ENCODE measurements around the gene ZBTB7C.

The ZBTB7C gene

DNA sequence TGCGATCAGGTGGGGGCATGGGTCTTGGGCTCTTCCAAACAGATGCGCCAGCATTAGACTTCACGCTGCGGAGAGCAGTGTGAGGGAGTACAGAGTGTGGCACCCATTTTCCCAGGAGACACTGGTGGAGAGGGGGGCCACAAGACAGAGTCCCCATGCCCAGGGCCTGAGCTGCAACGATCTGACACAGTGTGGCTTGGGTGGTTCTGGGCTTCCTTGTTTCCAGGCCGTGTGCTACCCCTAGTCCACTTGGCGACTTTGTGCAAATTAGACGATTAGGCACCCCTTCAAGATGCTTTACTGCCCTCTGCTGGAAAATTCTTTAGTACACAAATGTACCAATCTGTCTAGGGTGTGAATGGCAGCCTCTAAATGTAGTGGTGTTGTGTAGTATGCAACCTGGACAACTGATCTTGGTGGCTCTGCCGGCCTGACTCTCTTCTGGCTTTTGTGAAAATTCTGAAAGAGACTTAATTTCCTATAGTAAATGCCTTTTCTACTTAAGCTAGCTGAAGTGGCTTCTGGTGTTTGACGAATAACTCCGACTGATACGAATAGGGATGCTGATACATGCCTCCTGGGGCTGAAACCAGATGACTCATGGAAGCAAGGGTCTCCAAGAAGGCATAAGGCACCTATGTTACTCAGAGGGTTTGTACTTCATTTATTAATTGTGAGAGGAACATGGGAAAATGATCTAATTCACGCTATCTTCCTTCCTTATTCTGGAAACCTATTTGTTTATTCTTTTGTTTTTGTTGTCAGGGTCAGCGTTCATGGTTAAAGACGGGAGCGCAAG, 386.5 kb downstream of the ZBTB7C start:
- no peak for DNase-seq (ENCODE audit: low read depth)

GRCh38 chr18:48022021-48022420, 387.2 kb downstream of the ZBTB7C start:
- DNase-seq (ENCODE audit: low read depth) = no peak

GRCh38 chr18:48021273-48021914, 387.8 kb downstream of the ZBTB7C start:
- no peak for DNase-seq (ENCODE audit: low read depth)

DNA sequence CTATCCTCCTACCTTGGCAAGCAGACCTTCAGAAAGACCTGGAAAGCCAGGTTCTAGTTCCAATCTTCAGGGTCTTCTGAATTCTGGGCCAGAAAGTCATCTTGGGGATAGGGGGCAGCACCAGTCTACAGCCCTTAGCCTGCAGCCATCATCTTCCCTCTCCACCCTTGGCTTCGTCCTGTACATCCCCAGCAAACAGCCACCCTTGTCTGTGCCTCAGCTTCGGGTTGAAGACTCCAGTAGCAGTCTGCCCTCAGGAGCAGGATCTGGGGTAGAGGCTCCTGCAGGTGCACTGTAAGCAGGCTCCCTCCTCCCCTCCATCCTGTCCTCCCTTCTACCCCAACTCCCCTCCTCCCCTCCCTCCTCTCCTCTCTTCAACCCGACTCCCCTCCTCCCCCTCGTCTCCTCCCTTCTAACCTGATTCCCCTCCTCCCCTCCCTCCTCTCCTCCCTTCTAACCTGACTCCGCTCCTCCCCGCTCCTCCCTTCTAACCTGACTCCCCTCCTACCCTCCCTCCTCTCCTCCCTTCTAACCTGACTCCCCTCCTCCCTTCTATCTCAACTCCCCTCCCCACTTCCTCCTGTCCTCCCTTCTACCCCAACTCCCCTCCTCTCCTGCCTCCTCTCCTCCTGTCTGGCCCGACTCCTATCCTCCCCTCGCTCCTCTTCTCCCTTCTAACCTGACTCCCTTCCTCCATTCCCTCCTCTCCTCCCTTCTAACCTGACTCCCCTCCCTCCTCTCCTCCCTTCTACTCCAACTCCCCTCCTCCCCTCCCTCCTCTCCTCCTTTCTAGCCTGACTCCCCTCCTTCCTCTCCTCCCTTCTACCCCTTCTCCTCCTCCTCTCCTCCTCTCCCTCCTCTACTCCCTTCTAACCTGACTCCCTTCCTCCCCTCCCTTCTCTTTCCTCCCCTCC, 388.6 kb downstream of the ZBTB7C start:
- no peak for DNase-seq (ENCODE audit: low read depth)

GRCh38 chr18:48019557-48020325, 389.4 kb downstream of the ZBTB7C start:
- DNase-seq (ENCODE audit: low read depth) = no peak

- no peak for DNase-seq (ENCODE audit: low read depth)
Measured at GRCh38 chr18:48018851-48019250, 390.3 kb downstream of the ZBTB7C start.

DNA sequence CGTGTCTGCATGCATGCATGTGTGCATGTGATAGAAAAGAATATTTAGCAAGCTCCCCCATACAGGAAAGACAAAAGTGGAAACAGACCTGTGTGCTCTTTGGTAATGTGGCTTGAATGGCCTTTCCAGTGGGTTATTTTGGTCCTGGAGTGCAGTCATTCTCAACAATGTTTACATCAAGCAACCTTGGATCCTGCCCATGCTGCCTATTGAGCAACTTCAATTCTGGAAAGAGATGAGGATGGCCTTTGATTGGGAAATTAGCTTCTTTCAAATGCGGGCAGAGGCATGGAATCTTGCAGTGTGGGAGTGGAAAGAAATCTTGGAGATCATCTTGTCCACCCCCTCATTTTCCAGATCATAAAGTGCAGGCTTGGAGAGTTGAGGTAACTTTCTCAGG, 391.5 kb downstream of the ZBTB7C start:
- DNase-seq (ENCODE audit: low read depth) = no peak

- no peak for DNase-seq (ENCODE audit: low read depth)
Measured at GRCh38 chr18:48013162-48013561, 396.0 kb downstream of the ZBTB7C start.

- no peak for DNase-seq (ENCODE audit: low read depth)
Measured at GRCh38 chr18:48011926-48012465, 397.2 kb downstream of the ZBTB7C start.

- DNase-seq (ENCODE audit: low read depth) = no peak
Measured at GRCh38 chr18:48010264-48010663, 398.9 kb downstream of the ZBTB7C start.

DNA sequence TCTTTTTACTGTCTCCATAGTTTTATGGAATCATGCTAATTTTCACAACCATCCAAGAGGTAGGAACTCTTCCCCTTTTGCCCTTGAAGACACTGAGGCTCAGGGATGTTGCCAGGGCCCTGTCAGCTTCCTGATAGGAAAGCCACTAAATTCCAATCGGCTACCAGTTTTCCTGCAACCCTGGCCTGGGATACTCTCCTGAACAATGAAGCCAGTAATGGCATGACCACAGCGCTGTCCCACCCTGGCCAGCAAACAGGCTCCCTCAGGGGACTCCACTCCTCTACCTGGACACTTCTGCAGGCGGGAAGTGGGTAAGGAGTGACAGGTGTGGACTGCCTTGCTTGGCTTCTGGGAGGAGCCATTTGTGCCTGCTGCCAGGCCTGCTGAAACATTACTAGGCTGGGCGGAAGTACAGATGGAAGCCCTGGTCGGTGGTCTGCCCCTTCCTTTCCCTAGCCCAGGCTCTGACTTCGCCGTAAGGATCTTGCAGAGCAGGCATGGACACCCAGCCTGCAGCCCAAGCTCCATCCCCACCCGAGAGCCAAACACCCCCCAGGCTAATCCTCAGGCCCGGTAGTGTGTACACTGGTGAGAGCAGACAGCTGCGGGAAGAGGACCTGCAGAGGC, 400.0 kb downstream of the ZBTB7C start:
- DNase-seq (ENCODE audit: low read depth) = no peak

DNA sequence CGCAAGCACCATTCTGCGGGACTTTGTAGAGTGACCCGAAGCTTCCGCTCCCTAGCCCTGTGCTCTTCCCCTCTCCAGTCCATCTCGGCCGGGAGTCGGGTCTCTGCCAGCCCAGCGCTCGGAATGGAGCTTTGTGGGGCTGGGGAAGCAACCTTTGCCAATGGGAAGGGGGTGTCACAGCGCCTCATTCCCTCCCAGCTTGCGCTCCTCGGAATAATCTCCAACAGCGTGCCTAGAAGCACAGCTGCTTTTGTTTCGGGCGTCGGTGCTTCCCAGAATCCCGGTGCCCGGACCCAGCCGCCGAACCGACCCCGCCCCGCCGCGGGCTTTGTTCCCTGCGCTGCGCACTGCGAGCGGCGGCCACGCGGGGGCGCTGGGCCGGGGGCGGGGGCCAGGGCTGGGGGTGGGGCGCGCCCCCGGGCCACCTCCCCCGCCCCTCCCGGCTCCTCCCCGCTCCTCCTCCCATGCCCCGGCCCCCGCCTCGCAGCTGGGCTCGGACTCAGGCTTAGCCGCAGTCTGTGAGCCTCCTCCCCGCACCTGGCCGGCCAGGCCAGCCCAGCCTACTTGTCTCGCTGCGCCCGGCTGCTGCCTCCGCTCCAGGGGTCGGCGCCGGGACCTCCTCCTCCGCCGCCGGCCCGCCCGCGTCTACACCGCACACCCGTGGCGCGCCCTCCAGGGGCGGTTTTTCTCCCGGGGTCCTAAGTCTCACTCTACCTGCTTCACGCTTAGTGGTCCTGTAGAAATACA, 401.1 kb downstream of the ZBTB7C start:
- peak; percentile 15 for DNase-seq (ENCODE audit: low read depth)

DNA sequence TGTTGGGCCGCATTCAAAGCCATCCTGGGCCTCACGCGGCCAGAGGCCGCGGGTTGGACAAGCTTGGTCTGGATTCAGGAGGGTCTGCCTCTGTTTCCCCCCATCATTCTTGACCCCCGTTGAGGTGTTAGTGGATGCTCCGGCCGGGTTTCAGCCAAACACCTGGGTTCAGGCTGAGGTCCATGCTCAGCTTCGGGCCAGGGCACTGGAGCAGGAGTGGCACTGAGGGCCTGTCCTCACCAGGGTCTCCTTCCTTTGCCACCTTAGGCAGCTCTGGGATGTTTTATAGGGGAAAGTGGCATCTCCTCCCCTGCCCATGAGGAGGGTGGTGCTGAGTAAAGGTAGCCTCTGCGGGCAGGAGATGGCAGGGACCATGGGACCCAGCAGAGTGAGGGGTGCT, 401.8 kb downstream of the ZBTB7C start:
- no peak for DNase-seq (ENCODE audit: low read depth)

GRCh38 chr18:48006415-48007175, 402.6 kb downstream of the ZBTB7C start:
- no peak for DNase-seq (ENCODE audit: low read depth)

- no peak for DNase-seq (ENCODE audit: low read depth)
Measured at GRCh38 chr18:48004577-48004976, 404.6 kb downstream of the ZBTB7C start.

- DNase-seq (ENCODE audit: low read depth) = no peak
Measured at GRCh38 chr18:48003426-48004349, 405.5 kb downstream of the ZBTB7C start.

- no peak for DNase-seq (ENCODE audit: low read depth)
Measured at GRCh38 chr18:48002933-48003365, 406.2 kb downstream of the ZBTB7C start.

GRCh38 chr18:48000701-48001100, 408.5 kb downstream of the ZBTB7C start:
- DNase-seq (ENCODE audit: low read depth) = no peak

Data from T follicular helper cell (primary cell).